Glutamatergic neuron (in vitro differentiated cells): Measurements from ENCODE around the gene TMEM11. TPM values are rescaled to one million over a fixed set of nuclear protein-coding genes. Genes with fewer than 3 reads are reported as not detected.

Source experiments
- DNase-seq: peaks from one replicate; pipeline ENCODE4 v3.0.0; 2022
- H3K27ac Mint-ChIP-seq: one replicate; pipeline ENCODE4 v1.8.0; 2020; ENCODE audit warnings: mild to moderate bottlenecking, mixed read lengths, inconsistent platforms; ENCODE audit not compliant: unreplicated experiment
- H3K27me3 Mint-ChIP-seq: one replicate; pipeline ENCODE4 v1.8.0; 2020; ENCODE audit warnings: mild to moderate bottlenecking, moderate library complexity, mixed read lengths, inconsistent platforms; ENCODE audit not compliant: unreplicated experiment
- H3K36me3 Mint-ChIP-seq: one replicate; pipeline ENCODE4 v1.8.0; 2020; ENCODE audit warnings: mild to moderate bottlenecking, mixed read lengths, inconsistent platforms; ENCODE audit not compliant: unreplicated experiment
- H3K4me1 Mint-ChIP-seq: one replicate; pipeline ENCODE4 v1.8.0; 2020; ENCODE audit warnings: mild to moderate bottlenecking, low read depth, mixed read lengths, inconsistent platforms; ENCODE audit not compliant: unreplicated experiment
- H3K4me3 Mint-ChIP-seq: one replicate; pipeline ENCODE4 v1.8.0; 2020; ENCODE audit warnings: mild to moderate bottlenecking, mixed read lengths, inconsistent platforms; ENCODE audit not compliant: unreplicated experiment
- H3K9me3 Mint-ChIP-seq: one replicate; pipeline ENCODE4 v1.8.0; 2020; ENCODE audit warnings: mild to moderate bottlenecking, moderate library complexity, mixed read lengths, inconsistent platforms; ENCODE audit not compliant: unreplicated experiment
- total RNA-seq: library from RNA; stranded (reverse); fragmentation: NEBNext Ultra II Directional; extraction: Animal tissue kit (Norgen Biotek cat#: 25700); gene quantifications from one replicate; pipeline ENCODE4 v1.2.1, GENCODE V29; 2021; ENCODE audit not compliant: unreplicated experiment
- TF ChIP-seq, protein P1 (sequence below): fragments of 200-600 bp; sonication (generic); IDR thresholded peaks from one replicate; pipeline ENCODE4 v1.5.0; 2021; ENCODE audit not compliant: partially characterized antibody, unreplicated experiment

Gene TMEM11
- total RNA-seq, 1 donor from 2014 or later: 26.0 TPM

DNA sequence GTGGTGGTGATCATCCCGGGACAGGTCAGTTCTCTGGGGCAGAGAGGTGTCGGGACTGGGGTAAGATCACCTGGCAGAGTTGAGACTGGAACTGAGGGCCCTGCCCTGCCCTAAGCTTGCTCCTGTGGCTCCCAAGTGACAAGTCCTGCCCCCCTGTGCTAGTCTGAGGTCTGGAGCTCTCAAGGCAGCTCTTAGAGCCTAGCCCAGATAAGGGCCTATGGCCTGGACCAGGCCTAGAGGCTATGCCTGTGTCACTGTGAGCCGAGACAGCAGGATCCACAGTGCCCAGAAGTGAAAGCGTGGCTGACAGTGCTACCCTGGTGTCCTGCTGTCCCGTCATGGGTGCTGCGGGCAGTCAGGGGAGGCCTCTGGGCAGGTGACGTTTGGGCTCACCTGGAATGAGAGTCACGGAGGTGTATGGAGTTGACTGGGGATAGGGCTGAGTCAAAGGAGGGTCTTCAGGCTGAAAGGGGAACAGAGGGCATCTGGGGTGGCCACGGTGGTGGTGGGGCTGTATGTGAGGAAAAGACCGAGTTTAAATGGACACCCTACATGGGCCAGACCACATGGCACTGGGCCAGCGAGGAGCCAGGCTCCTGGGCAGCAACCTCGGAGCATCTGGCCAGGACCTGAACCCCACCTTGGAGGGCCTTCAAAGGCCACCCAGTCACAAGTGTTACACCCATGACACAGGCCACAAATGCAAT lies 33.7 kb upstream of the TMEM11 start:
- Mint-ChIP-seq H3K4me3 (no peak overlapping the region), H3K27ac (no peak overlapping the region), H3K9me3 (peaks cover 11% of the 10 kb centered on the region), H3K4me1 (peaks cover 25% of the 10 kb centered on the region), H3K36me3 (no peaks in the 10 kb centered on the region), H3K27me3 (peaks cover 14% of the 10 kb centered on the region)
- TF ChIP-seq, protein P1, sequence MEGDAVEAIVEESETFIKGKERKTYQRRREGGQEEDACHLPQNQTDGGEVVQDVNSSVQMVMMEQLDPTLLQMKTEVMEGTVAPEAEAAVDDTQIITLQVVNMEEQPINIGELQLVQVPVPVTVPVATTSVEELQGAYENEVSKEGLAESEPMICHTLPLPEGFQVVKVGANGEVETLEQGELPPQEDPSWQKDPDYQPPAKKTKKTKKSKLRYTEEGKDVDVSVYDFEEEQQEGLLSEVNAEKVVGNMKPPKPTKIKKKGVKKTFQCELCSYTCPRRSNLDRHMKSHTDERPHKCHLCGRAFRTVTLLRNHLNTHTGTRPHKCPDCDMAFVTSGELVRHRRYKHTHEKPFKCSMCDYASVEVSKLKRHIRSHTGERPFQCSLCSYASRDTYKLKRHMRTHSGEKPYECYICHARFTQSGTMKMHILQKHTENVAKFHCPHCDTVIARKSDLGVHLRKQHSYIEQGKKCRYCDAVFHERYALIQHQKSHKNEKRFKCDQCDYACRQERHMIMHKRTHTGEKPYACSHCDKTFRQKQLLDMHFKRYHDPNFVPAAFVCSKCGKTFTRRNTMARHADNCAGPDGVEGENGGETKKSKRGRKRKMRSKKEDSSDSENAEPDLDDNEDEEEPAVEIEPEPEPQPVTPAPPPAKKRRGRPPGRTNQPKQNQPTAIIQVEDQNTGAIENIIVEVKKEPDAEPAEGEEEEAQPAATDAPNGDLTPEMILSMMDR: no peak
- DNase-seq: no peak

DNA sequence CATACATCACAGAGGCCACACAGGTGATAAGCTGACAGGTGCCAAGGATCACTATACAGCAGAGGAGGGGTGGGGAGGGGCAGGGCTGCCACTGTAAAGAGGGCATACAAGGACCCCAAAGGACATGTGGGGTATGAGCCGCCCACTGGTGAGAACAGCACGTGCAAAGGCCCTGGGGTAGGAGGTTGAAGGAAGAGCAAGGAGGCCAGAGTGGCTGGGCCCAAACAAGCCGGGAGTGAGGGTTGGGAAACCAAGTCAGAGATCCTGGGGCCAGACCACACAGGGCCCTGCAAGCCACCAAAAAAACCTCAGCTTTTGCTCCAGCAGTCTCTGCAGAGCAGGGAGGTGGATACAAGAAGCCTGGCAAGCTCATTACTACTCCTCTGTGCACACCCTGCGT lies 32.7 kb upstream of the TMEM11 start:
- Mint-ChIP-seq H3K4me1 (peaks cover 24% of the 10 kb centered on the region), H3K9me3 (peaks cover 11% of the 10 kb centered on the region), H3K36me3 (no peaks in the 10 kb centered on the region), H3K4me3 (no peak overlapping the region), H3K27me3 (peaks cover 12% of the 10 kb centered on the region), H3K27ac (no peak overlapping the region)
- TF ChIP-seq, protein P1: no peak
- no peak for DNase-seq

DNA sequence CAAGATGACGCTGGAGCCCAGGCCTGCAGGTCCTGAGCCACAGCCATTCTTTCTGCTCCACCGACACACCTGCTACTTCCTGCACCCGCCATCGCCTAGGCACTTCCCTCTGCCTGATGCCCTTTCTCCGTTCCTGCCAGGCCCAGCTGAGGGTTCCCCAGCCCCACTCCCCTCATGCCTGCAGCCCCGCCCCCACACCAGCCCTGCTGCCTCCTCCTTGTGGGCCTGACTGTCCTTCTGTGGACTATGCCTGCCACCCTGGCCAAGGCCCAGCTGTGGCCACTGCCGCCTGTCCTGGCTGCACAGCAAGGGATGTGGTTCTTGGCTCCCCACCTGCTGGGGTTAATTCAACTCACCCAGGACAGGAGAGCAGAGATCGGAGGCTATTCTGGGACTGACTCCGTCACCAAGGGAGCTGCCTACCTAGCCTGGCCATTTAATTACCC lies 31.7 kb upstream of the TMEM11 start:
- DNase-seq: no peak
- peaks cover 28% of the 10 kb centered on the region for H3K4me1 Mint-ChIP-seq
- no peaks in the 10 kb centered on the region for H3K36me3 Mint-ChIP-seq
- peaks cover 11% of the 10 kb centered on the region for H3K9me3 Mint-ChIP-seq
- H3K4me3 Mint-ChIP-seq: no peak overlapping the region
- peaks cover 18% of the 10 kb centered on the region for H3K27me3 Mint-ChIP-seq
- H3K27ac Mint-ChIP-seq: no peak overlapping the region
- TF ChIP-seq, protein P1: no peak

DNA sequence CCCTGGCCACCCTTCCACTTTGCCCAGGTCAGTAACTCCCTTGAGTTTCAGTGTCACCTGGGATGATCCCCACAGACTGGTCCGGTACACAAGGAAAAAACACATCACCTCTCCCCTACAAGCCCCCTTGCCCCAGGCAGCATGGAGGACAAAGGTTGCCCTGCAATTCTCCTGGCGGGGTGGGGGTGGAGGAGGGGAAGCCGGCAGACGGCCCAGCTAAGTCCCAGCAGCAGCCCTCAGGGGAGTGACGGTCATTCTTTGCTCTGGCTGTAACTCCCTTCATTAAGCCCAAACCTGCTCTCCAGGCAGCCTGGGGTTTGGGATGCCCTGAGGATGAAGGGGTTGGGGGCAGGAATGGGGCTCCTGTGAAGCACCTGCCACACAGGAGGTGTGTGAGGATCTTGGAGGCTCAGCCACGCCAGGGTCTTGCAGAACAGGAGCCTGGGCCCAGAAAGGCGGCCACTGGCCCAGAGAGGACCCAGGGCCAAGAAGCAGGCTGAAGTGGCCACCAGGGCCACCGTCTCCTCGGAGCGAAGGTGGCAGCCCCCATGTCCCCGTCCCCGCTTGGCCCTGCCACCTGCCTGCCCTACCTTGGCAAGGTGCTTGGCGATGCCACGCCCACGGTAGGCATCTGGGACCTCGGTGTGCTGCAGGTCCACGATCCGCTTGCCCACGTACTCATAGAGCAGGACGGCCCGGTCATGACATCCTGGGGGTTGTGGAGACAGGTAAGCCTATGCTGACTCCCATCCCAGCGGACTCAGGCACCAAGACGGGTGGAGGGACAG lies 29.7 kb upstream of the TMEM11 start:
- Mint-ChIP-seq H3K27me3 (peaks cover 9% of the 10 kb centered on the region), H3K27ac (no peak overlapping the region), H3K36me3 (no peaks in the 10 kb centered on the region), H3K4me1 (peaks cover 22% of the 10 kb centered on the region), H3K4me3 (no peak overlapping the region), H3K9me3 (peaks cover 1% of the 10 kb centered on the region)
- no peak for DNase-seq
- TF ChIP-seq, protein P1: no peak
